Measurements from ENCODE around the gene SIRT7.
A peak's percentile ranks its signal among the peaks of the same experiment; 100 is the strongest.

Gene SIRT7

GRCh38 chr17:81926451-81927151 is 8.6 kb upstream of the SIRT7 start:
- in situ Hi-C loops (cut with MboI; ENCODE audit: low sequenced_read_pairs, unreplicated experiment) = no loop called here
- peak; percentile 81 for DNase-seq (ENCODE audit: low spot score)
- no peak for TF ChIP-seq CTCF (IDR thresholded peaks at IDR 0.05; ENCODE audit: borderline replicate concordance, control extremely low read depth, extremely low read depth, insufficient read depth, missing control alignments)

- no peak for DNase-seq (ENCODE audit: low spot score)
- in situ Hi-C loops (cut with MboI; ENCODE audit: low sequenced_read_pairs, unreplicated experiment) = no loop called here
- no peak for TF ChIP-seq CTCF (IDR thresholded peaks at IDR 0.05; ENCODE audit: borderline replicate concordance, control extremely low read depth, extremely low read depth, insufficient read depth, missing control alignments)
Measured at GRCh38 chr17:81925860-81926450, 8.0 kb upstream of the SIRT7 start.

GRCh38 chr17:81924557-81925532 is 6.9 kb upstream of the SIRT7 start:
- in situ Hi-C loops (cut with MboI; ENCODE audit: low sequenced_read_pairs, unreplicated experiment) = no loop called here
- no peak for TF ChIP-seq CTCF (IDR thresholded peaks at IDR 0.05; ENCODE audit: borderline replicate concordance, control extremely low read depth, extremely low read depth, insufficient read depth, missing control alignments)
- no peak for DNase-seq (ENCODE audit: low spot score)

- in situ Hi-C loops (cut with MboI; ENCODE audit: low sequenced_read_pairs, unreplicated experiment) = no loop called here
- TF ChIP-seq CTCF (IDR thresholded peaks at IDR 0.05; ENCODE audit: borderline replicate concordance, control extremely low read depth, extremely low read depth, insufficient read depth, missing control alignments) = no peak
- DNase-seq (ENCODE audit: low spot score) = no peak
Measured at GRCh38 chr17:81923302-81924260, 5.6 kb upstream of the SIRT7 start.

GRCh38 chr17:81922566-81923301 is 4.8 kb upstream of the SIRT7 start:
- no peak for DNase-seq (ENCODE audit: low spot score)
- no peak for TF ChIP-seq CTCF (IDR thresholded peaks at IDR 0.05; ENCODE audit: borderline replicate concordance, control extremely low read depth, extremely low read depth, insufficient read depth, missing control alignments)
- in situ Hi-C loops (cut with MboI; ENCODE audit: low sequenced_read_pairs, unreplicated experiment) = no loop called here

Measured in GM13976 (cell line).